NCI-H1105 (cell line): ENCODE data around the gene SNAP47.

Experiments
- DNase-seq: peaks from one replicate; lab custom pipeline; 2025; lab: John Stamatoyannopoulos, UW

The SNAP47 gene

DNA sequence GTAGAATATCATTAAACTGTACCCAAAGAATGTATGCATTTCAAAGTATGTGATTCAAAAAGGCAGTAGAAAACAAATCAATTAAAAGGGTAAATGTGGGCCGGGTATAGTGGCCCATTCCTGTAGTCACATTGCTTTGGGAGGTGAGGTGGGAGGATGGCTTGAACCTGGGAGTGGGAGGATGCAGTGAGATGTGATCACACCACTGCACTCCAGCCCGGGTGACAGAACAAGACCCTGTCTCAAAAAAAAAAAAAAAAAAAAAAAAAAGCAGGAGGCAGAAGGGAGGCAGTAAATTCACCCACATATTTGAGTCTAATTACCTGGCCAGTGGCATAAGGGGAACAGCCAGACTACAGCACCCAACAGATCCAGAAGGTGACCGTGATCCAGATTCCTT is 62.4 kb downstream of the SNAP47 start:
- no peak for DNase-seq

DNA sequence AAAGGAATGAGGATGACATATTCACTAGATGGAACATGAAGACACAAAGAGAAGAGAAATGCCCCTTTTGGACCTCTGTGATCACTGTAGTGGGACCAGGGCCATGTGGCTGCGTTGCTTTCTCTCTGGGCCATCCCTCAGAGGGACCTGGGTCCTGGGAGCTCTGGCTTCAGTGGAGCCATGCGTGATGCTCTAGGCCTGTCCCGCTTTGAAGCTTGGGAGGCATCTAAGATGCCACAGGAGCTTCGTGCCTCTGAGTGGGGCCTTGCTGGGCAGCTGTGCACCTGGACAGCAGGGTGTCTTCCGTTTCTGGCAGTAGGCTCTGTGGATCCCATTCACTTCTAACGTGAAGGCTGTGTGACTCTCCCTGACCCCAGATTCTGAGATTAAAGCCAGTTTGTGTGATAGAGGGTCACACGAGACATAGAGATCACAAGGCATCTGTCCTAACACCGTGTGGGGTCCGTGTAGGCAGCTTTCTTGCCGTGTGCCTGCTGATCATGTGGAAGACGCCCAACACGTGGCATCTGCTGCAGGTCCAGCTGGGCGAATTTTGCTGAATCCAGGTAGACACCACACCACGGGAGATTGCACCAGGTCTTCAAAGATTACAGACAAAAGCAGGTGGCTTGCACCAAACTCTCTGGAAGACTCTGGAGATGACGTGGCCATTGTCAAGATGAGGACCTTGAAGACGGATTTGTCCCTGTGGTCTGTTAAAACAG is 63.0 kb downstream of the SNAP47 start:
- no peak for DNase-seq

DNA sequence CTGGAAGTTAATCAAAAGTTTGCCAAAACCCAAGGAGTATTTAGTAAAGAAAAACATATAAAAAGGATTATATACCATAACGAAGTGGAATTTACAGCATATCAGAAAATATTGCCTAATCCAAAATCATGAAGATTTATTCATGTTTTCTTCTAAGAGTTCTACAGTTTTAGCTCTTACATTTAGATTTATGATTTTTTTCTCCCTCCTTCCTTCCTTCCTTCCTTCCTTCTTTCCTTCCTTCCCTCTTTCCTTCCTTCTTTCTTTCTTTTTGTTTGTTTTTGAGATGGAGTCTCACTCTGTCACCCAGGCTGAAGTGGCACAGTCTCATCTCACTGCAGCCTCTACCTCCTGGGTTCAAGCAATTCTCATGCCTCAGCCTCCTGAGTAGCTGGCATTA is 64.5 kb downstream of the SNAP47 start:
- DNase-seq: no peak

- DNase-seq: no peak
Observed at GRCh38 chr1:227803933-227804332, 68.7 kb downstream of the SNAP47 start.

- DNase-seq: no peak
Observed at GRCh38 chr1:227805606-227806197, 70.5 kb downstream of the SNAP47 start.

GRCh38 chr1:227808566-227808965 is 73.3 kb downstream of the SNAP47 start:
- DNase-seq: no peak

DNA sequence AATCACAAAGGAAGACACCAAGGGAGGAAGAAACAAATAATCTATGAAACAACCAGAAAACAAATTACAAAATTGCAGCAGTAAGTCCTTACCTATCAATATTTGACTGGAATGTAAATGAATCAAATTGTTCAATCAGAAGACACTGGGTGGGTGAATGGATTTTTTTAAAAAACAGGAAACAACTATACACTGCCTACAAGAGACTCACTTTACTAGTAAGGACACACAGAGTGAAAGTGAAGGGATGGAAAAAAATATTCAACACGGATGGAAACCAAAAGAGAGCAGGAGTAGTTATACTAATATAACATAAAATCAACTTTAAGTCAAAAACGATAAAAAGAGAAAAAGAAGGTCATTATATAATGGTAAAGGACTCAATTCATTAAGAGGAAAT is 73.8 kb downstream of the SNAP47 start:
- no peak for DNase-seq

GRCh38 chr1:227813962-227814361 is 78.7 kb downstream of the SNAP47 start:
- no peak for DNase-seq

- DNase-seq: no peak
Observed at GRCh38 chr1:227815468-227816409, 80.5 kb downstream of the SNAP47 start, which contains the start of gene PRSS38. Gene PRSS38 (plus strand): TSS chr1:227815675. CDS start chr1:227815717, 42 bp downstream.

DNA sequence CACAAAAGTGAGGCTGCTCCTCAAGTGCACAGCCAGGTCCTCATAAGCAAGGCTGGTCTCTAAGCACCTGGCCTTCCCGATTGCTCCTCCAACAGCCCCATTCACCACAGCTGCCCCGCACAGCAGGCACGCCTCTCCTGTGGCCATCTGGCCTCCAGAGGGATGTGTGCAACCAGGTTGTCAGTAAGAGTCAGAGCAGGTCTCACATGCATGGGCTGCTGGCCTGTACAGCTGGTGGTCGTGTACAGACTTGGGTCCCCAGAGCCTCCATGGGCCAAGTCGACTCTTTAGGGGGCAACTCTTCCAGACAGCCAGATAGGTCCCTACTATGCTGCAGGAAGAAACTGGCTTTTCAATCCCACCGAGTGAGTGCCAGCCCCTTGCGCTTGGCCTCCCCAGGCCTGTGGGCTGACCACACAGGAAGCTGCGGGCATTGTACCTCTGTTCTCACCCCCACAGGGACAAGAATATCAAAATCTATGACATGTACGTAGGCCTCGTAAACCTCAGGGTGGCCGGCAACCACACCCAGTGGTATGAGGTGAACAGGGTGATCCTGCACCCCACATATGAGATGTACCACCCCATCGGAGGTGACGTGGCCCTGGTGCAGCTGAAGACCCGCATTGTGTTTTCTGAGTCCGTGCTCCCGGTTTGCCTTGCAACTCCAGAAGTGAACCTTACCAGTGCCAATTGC is 81.7 kb downstream of the SNAP47 start:
- DNase-seq: no peak

DNA sequence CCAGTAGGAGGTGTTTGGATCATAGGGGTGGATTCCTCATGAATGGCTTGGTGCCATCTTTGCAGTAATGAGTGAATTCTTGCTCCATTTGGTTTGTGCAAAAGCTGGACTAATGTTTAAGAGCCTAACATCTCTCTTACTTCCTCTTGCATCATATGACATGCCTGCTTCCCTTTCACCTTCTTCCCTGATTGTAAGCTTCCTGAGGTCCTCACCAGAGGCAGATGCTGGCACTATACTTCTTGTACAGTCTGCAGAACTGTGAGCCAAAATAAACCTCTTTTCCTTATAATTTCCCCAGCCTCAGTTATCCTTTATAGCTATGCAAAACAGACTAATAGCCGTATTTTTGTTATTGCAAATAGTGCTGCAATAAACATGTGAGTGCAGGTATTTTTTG is 88.3 kb downstream of the SNAP47 start:
- DNase-seq: no peak

DNA sequence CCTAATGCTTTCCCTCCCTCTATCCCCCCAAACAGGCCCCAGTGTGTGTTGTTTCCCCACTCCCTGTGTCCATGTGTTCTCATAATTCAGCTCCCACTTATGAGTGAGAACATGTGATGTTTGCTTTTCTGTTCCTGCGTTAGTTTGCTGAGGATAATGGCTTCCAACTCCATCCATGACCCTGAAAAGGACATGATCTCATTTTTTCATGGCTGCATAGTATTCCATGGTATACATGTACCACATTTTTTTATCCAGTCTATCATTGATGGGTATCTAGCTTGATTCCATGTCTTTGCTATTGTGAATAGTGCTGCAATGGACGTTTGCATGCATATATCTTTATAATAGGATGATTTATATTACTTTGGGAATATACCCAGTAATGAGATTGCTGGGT is 89.0 kb downstream of the SNAP47 start:
- no peak for DNase-seq

DNA sequence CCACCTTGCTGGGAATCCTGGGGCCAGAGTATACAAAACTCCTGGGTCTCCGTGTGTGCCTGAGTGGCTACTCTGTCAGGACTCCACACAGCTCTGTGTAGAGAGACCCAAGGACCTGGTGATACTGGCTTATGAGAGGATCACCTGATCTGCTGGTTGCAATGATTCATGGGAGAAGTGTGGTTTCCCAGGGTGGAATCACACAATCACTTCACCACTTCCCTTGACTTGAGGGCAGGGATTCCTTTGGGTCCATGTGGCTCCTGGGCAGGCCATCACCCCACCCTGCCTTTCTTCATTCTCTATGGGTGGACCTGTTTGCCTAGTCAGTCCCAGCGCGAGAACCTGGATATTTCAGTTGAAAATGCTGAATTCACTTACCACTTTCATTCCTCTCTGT is 93.6 kb downstream of the SNAP47 start:
- no peak for DNase-seq
